Measurements from ENCODE around the gene PLCB1.

Gene PLCB1

DNA sequence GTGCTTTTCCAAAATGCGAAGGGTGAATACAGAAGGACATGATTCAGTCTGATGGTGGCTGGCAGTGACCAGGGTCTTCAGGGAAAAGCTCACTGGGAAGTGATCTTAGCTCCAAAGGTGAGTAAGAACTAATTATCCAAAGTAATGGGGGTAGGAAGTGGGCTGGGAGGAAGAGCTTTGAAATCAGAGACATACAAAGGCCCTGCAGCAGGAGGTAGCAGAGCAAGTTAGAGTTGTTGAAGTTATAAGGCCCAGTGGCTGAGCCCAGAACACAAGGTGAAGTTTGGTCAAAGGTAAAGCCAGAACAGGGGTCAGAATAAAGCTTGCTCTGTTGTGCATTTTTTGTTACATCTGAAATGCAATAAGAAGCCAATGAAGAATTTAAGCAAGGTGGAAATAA lies 81.2 kb downstream of the PLCB1 start:
- no peak for FAIRE-seq

DNA sequence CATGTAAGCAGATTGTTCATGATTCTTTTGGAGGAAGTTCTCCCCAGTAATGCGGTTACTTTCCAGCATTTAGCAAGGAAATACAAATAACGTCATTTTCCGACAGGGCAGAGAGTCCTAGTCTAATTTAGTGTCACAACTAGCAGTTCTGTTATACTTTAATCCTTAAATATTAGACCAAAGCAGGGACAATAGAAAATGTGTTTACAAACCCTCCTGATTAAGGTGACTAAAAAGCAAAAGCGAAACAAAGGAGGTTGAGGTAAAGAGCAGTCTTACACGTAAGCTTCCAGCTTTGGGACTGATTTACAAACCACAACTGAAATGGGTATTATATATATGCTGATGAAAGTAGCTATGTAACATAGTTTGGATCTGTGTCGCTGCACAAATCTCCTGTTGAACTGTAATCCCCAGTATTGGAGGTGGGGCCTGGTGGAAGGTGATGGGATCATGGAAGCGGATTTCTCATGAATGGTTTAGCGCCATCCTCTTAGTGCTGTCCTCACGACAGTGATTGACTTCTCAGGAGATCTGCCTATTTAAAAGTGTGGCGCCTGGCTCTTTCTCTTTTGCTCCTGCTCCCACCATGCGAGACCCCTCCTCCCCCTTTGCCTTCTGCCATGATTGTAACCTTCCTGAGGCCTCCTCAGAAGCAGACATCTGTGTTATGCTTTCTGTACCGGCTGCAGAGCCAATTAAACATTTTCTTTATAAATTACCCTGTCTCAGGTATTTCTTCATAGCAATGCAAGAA lies 81.9 kb downstream of the PLCB1 start:
- no peak for FAIRE-seq

DNA sequence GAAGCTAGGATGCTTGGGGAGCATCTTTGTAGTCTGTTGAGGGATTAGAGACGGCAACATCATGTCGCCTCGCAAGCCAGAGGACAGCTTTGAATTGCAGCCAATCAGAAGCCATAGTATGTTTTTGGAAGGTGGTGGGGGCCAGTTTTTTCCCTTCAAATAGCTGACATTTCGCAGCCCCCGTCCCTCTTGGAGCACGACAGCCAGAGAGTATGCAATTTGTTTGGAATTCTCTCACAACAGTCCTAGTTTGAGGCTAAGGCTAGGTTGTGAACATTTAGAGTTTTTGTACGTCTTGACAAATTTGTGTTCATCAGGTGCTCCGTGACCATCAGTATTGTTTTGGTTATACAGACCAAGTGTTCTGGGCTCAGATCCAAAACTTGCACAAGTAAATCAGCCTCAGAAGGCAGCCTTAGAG lies 83.3 kb downstream of the PLCB1 start:
- FAIRE-seq: no peak

DNA sequence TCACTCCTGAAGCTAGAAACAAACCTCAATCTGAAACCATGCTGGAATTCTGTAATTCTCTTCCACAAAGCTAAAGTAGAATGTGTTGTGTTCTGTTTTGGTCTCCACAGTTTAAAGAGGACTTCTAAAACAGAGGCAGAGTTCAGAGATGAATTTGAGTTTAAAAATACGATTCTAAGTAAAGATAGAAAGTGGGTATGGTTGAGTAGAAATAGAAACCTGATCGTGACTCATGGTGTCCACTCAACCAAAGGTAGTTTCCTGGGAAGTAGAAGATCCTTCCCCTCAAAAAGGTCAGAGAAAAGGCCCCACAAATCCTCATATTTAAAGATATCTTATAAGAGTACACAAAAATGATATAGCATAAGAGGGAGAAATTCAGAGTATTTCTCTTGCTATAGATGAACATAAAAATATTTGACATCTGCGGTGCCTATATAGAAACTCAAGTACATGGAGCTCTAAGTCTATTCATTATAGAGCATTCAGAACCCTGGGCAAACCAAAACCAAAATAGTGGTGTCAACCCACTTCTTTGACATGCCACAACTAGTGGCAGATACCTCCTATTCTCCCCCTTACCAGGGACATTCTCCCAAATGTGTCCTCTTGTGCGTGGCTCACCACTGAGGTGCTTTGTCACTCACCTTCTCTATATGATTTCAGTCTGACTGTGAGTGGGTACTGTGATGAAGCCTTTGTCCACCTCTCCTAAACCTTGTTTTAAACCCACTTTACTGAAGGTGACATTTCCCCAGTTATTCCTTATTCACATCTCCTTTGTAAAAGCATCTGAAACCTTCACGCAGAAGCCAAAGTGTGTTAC lies 84.5 kb downstream of the PLCB1 start:
- no peak for FAIRE-seq

DNA sequence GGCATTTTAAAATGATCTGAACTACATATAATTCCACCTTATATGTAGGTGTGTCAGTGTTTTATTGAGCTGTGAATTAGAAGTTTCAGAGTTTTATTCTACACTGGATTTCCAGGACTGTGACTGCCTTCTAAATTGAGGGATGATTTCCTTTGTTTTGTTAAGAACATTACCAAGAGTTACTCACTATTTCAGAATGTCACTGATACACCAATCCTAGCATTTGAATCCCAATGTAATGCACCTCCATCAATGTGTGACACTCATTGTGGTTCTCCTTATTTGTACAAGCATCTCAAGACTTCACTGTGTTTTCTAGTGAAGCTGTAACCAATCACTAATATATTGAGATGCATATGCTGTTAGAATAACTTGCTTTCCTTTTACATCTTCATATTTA lies 86.8 kb downstream of the PLCB1 start:
- FAIRE-seq: no peak

DNA sequence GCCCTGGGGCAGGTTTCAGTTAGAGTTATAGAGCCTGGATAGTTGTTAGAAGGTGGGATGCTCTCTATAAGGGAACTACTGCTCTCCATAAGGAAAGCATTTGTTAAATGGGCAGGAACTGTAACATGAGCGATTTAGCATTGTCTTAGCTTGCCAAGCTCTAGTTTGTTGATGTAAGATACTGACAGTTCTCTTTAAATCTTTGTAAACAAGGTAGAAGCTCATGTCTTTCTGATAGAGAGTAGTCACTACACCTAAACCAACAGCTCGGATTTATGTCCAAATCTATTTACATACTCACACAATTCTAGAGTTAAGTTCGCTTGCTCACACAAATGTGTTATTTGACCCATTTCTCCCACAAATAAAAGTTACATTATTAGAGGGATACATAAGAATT lies 87.3 kb downstream of the PLCB1 start:
- no peak for FAIRE-seq

DNA sequence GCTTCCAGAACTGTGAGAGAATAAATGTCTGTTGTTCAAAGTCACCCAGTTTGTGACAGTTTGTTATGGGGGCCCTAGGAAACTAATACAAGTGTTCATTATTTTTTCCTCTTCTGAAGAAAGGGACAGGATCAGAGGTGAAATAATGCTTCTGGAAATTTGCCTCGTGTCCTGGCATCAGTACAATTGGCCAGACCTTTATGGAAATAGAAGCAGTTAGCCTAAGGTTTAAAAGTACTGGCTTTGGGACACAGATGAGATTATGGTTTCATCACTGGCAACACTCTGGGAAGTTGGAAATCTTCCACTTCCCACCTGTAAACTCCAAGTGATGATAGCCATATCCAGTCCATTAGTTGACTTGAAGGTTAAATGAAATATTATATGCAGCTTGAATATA lies 88.7 kb downstream of the PLCB1 start:
- FAIRE-seq: no peak

DNA sequence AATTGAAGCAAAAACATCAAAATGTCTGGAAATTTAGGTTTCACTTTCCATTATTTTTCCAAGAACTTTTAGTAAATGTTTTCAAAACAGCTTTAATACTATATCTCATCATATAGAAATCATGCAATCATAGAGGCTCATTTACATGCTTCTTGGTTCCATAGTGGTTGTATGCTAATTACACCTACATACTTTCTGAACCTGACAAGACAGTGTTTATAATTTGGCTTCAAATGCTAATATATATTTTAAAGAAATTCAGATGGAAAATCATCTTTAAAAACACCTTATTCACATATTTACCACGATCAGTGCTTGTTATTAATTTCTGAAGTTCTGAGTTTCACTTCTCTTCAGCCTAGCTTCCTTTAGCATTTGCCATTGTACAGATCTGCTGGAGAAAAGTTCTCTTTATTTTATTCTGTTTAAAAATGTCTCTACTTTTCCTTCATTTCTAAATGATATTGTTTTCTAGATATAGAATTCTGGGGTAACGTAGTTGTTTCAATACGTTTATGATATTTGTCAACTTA lies 89.9 kb downstream of the PLCB1 start:
- no peak for FAIRE-seq

DNA sequence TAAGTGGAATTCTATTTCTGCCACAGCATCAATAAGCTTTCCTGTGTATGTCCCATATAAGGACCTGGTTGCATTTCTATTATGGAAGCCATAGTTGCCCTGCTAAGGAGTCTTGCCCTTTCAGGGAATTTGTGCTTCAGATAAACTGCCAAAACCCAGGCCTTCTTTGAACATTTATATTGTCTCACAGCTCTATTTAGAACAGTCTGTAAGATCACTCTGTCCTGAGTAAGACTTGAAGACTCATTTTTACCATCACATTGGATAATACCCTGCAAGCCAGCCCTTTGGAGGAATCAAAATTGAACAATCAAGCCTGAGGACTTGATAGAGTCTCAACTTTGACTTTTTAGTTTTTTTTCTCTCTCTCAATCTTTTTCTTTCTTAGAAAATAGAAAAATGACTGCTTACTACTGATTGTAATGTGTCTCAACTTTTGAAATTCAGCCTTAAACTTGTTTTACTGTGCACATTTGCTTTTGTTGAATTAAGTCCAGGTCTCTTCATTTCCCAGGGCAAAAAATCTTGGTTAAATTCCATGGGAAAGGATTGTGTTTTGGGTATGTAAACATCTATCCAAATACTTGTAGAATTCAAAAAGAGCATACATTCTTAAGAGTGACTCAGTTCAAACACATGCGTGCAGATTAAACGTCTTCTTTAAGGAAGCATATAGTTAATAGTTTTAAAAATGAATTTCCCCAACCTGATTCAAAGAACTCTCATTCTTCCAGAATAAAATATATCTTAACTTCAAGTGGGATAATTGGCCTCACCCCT lies 91.2 kb downstream of the PLCB1 start:
- FAIRE-seq: no peak

DNA sequence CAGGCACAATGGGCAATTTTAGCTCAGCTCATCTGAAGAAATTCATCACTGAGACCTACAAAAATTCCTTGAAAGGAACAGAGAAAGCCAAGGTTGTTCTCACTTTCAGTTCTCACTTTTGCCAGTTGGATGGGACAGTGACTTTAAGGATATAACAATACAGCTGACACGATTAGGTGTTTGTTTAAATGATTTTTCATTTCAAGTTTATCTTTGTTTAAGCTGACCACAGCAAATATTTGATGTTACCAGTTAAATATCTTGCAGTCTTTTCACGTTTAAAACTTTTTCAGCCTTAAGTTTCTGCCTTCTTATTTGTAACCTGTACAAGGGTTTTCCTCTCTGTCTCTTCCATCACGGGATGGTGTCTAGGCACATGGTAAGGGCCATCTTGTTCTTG lies 93.6 kb downstream of the PLCB1 start:
- no peak for FAIRE-seq

DNA sequence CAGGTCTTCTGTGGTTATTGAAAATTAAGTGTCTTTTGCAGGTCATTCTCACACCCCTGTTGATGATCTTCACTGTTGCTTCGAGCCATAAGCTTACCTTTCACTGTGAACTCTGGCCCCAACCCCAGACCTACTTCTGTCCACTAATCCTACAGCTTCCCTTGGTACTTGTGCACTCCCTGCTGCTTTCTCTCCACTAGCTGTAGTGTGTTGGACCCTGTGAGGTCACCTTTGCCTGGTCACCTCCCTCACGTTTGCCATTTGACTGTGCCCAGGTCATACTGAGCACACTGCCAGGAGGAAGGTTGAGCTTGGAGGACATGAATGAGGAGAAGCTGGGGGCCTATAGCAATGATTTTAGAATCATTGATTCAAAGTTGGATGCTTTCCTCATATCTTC lies 94.0 kb downstream of the PLCB1 start:
- no peak for FAIRE-seq

DNA sequence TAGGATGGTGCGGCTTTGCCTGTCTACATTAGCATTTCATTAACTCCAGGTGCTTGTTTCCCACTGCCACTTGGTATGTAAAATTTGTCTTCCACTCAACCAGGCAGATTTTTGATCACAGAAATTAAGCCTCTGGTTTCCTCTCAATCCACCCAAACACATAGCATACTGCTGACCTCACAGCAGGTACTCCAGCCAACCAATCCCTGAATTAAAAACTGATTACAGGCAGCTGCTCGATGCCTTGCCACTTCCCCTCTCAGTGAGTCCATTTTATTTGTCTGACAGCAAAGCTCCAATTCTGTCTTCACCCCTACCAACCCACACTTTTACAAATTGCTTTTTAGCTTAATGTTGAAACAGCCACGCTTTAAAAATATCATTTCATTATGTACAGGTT lies 95.2 kb downstream of the PLCB1 start:
- no peak for FAIRE-seq

DNA sequence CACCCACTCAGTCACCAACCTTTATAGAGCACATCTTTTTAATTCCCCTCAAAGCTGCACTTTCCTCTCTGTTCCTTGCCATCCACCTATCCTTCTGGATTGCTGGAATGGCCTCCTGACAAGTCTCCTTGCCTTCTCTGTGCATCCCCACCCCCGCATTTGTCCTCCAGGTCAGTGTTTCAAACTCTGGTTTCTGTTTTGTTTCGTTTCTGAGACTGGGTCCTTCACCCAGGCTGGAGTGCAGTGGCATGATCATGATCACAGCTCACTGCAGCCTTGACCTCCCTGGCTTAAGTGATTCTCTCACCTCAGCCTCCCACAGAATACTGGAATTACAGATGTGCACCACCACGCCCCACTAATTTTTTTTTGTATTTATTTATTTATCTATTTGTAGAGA lies 96.2 kb downstream of the PLCB1 start:
- no peak for FAIRE-seq

DNA sequence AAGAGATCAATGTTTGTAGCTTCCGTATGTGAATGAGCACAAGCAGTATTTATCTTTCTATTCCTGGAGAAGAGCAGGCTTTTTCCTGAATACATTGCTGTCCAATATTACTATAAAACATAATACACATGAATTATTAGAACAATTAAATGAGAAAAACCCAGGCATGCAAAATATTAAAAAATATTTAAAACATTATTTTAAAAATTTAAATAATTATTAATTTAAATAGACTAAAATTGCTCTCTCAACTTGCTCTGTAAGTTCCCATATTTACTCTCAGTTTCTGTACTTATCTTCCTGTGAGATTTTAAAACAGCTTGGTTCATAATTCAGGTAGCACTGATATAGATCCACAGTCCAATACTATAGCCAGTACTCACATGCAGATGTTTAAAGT lies 97.0 kb downstream of the PLCB1 start:
- FAIRE-seq: no peak

DNA sequence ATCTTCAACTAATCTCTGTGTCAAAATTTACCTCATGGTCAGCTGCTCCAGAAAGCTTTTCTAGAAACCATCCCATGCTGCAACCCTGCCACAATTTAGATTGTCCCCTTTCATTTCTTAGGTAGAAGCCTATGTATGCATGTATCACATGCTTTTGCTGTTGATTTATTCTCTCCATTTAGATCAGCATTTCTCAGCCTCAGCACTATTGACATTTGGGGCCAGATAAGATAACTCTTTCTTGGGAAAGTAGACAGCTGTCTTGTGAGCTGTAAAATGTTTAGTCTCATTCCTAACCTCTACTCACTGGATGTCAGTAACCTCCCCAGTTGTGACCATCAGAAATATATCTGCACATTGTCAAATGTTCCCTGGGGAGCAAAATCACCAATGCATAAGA lies 99.0 kb downstream of the PLCB1 start:
- FAIRE-seq: no peak

DNA sequence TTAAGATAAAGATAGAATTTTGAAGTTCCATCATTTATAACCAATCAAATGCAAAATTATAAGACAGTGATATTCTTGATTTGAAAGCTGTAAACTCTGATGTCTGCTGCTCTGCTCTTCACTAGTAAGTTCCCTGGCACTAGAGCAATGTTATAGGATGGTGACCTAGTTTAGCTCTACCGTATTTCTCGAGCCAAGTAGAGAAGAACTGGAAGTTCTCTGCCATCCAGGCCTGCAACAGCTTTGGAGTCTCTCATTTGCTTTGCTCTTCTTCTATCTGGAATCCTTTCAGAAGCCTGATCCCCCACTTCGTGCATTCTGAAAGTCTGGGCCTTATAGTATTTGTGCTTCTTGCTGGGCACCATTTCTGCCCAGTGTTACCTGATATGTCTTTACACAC lies 100.3 kb downstream of the PLCB1 start:
- no peak for FAIRE-seq

DNA sequence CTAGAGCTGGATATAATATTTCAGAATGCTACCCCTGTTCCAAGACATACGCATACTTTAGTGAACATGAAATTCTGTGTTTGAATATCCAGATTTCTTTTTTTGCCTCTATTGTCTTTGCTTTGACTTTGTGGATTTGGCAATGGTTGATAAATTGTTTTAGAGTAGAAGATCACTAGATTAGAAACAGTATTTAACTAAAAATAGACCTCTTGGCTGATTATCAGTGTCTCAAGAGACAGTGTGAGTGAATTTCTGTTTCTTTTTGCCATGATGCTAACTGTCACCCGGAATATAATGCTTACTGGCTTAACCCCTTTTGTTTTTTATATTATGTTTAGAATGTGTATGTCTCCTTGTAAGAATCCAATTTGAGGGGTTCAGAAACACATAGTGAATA lies 102.5 kb downstream of the PLCB1 start:
- no peak for FAIRE-seq

DNA sequence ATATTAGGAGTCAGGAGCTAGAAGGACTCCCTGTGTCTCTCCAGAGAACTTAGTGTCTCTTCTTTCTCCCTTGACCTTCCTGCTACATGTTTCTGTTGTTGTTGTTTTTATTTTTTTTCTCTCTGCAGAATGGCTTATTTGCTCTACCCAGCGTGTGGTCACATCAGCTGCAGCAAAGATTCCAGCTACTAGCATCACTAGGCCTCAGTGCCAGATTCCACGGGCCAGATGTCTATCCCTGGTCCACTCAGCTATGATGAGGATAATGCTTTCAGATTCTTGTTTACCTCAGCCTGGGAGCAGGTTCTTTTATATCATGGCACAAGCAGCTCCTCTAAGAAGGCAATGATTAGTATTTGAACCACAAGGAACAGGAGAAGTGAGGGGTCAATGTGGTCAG lies 110.0 kb downstream of the PLCB1 start:
- FAIRE-seq: no peak

DNA sequence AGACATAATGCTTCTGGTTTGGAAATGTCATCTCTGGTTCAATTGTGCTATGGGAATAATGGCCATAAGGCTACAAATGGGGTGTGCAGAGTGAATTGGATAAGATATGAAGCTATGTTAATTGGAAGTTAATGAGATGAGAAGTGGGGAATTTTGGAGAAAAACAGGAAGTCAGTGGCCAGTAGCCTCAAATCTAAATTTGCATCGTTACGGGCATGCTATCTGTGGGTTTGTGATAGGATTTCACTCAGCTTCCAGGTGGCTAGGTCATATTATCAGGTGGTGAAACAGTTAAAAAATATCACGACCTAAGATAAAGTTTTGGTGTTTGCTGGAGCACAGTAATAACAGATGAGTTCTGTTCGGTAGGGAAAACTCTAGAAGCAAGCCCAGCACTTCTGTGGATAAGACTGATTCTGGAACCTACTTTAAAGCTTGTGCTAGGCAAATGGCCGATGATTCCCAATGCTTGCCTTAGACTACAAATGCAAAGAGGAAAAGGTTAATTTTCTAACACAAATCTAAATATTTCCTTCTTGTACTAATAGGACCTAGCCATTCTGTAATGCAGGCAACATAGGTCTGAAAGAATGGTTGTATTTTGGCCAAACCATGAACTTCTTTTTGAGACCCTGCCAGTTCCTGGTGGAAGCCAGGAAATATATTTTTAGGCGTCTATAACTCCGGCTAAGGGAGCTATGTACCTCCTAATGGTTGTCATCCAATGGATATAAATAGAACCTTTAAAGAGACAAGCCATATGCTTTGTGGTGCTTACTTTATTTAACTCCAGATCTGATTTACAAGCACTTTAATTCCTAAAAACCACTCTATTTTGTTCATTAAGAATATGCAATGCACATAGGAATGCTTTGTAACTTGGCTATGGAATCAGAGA lies 111.0 kb downstream of the PLCB1 start:
- FAIRE-seq: no peak

DNA sequence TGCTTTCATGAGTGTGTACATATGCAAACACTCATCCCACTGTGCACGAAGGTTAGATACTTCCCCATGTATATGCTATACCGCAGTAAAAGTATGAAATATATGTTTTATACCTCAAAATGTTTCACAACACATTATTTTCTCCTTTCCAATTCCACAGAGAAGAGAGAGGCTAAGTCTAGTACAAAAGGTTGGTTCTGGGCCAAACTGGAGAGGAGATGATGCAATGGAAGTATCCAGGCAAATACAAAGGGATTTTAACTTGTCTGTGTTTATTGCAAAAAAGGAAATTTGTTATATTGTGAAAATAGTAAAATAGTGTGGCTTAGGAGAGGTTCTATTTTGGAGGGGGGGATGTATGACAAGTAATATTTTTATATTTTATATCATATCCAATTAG lies 112.6 kb downstream of the PLCB1 start:
- FAIRE-seq: peak; percentile 92

DNA sequence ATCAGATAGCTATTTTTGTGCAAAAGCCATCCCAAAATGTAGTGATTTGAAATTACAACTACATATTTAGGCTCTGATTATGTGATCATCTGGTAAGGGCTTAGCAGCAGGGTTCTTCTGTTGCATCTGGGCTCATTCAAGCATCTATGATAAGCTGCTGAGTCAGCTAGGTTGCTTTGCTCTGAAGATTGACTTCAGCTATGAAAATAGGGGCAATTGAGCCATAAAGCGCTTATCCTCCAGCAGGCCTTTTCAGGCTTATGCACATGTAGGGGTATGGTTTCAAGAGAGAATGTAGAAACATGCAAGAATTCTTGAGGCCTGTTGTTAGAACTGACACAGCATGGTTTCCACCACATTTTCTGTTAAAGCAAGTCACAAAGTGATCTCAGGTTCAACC lies 114.1 kb downstream of the PLCB1 start:
- no peak for FAIRE-seq

DNA sequence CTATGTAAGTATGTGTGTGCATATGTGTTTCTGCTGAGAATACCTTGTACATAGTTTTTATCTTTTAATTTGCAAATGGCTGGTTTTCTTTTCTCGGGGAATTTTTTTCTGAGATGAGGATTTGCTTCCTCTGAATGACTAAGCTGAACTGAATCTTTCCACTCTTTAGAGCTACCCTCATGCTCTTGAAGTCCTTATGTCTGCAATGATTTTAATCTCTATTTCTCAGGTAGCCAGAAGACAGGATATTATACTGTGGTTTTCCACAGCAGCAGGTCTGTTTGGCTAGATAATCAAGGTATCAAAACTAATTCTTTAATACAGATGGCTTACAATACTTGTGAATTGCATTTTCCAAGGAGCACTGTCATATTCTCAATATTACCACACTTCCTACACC lies 114.7 kb downstream of the PLCB1 start:
- no peak for FAIRE-seq
